ENCODE measurements around the gene NUB1.

The NUB1 gene

GRCh38 chr7:151408839-151409666, 67.4 kb downstream of the NUB1 start:
- peak; percentile 31 for DNase-seq

GRCh38 chr7:151409667-151410404, 68.2 kb downstream of the NUB1 start, which contains the start of gene WDR86:
WDR86 (minus strand) TSS chr7:151410038; CDS start chr7:151409589, 449 bp downstream.
- DNase-seq, result peak; percentile 36

GRCh38 chr7:151410405-151411390, 69.1 kb downstream of the NUB1 start:
- DNase-seq, result no peak

GRCh38 chr7:151411551-151411950, 69.9 kb downstream of the NUB1 start:
- no peak for DNase-seq

- no peak for DNase-seq
Observed at GRCh38 chr7:151412318-151412717, 70.7 kb downstream of the NUB1 start.

- DNase-seq, result no peak
Observed at GRCh38 chr7:151413241-151413640, 71.6 kb downstream of the NUB1 start.

- DNase-seq, result no peak
Observed at GRCh38 chr7:151415375-151416105, 73.9 kb downstream of the NUB1 start.

- DNase-seq, result no peak
Observed at GRCh38 chr7:151416112-151416940, 74.7 kb downstream of the NUB1 start.

GRCh38 chr7:151416941-151417315, 75.3 kb downstream of the NUB1 start:
- no peak for DNase-seq

- DNase-seq, result no peak
Observed at GRCh38 chr7:151420144-151420543, 78.5 kb downstream of the NUB1 start.

GRCh38 chr7:151422212-151422611, 80.6 kb downstream of the NUB1 start:
- no peak for DNase-seq

GRCh38 chr7:151423226-151423625, 81.6 kb downstream of the NUB1 start:
- DNase-seq, result no peak

- DNase-seq, result no peak
Observed at GRCh38 chr7:151423936-151424335, 82.3 kb downstream of the NUB1 start.

- DNase-seq, result no peak
Observed at GRCh38 chr7:151424799-151425198, 83.2 kb downstream of the NUB1 start.

- DNase-seq, result no peak
Observed at GRCh38 chr7:151425670-151426440, 84.2 kb downstream of the NUB1 start.

GRCh38 chr7:151426441-151426903, 84.9 kb downstream of the NUB1 start:
- DNase-seq, result no peak

- no peak for DNase-seq
Observed at GRCh38 chr7:151426904-151427704, 85.5 kb downstream of the NUB1 start.

- DNase-seq, result no peak
Observed at GRCh38 chr7:151427705-151428377, 86.2 kb downstream of the NUB1 start.
